ENCODE data around the gene LRP3.

LRP3 gene

DNA sequence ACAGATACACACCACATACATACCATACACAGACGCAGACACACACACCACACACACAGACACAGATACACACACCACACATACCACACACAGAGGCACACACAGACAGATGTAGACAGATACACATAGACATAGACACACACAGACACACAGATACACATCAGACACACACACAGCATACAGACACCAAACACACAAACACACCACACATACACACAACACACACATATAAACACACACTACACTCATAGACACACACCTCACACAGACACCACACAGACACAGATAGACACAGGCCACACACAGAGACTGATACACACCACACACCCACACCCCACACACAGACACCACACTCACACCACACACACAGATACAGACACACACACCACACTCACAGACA is 56.4 kb downstream of the LRP3 start:
- no peak for DNase-seq (ENCODE audit: extremely low spot score)
- ChIA-PET POLR2A (no interaction called here), CTCF (no interaction called here)
- TF ChIP-seq HDGF (IDR thresholded peaks at IDR 0.05; ENCODE audit: borderline replicate concordance) (no peak), CTBP1 (IDR thresholded peaks at IDR 0.05; ENCODE audit: borderline replicate concordance) (0 out of 2 replicates have a peak, but pooled peaks have one; percentile 2)

DNA sequence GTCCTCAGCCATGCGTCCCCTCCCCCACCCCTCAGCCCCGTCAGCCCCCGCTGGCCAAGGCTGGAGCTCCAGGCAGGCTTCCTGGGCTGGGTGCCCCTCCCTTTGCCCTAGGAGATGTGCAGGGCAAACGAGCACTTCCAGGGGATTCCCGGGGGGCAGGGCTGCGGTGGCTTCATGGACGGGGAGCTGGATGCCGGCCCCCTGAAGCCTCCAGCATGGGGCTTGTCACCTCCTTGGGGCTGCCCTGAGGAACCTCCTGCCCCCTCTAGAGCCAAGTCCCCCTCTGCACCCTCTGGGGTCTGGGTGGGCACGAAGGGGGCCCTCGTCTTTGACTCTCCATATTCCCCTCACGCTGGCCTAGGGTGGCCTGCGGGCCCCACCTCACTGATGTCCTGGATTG is 56.9 kb downstream of the LRP3 start:
- CTCF ChIA-PET, result no interaction called here
- TF ChIP-seq SUZ12 (IDR thresholded peaks at IDR 0.05) (no peak), LEF1 (IDR thresholded peaks at IDR 0.05; ENCODE audit: borderline replicate concordance) (no peak), BHLHE40 (IDR thresholded peaks at IDR 0.05; ENCODE audit: borderline replicate concordance) (no peak), TARDBP (IDR thresholded peaks at IDR 0.05) (no peak), ZNF384 (IDR thresholded peaks at IDR 0.05) (no peak), NFRKB (IDR thresholded peaks at IDR 0.05) (no peak), CTBP1 (IDR thresholded peaks at IDR 0.05; ENCODE audit: borderline replicate concordance) (no peak), FOXK2 (IDR thresholded peaks at IDR 0.05) (no peak), HDGF (IDR thresholded peaks at IDR 0.05; ENCODE audit: borderline replicate concordance) (no peak), FOXM1 (IDR thresholded peaks at IDR 0.05; ENCODE audit: borderline replicate concordance) (no peak), ARNT (IDR thresholded peaks at IDR 0.05) (no peak), L3MBTL2 (conservative IDR thresholded peaks at IDR 0.05) (no peak), FOXA1 (IDR thresholded peaks at IDR 0.05) (no peak), SP1 (IDR thresholded peaks at IDR 0.05) (no peak), ELF4 (IDR thresholded peaks at IDR 0.05) (no peak)
- TF ChIP-seq, protein P1, sequence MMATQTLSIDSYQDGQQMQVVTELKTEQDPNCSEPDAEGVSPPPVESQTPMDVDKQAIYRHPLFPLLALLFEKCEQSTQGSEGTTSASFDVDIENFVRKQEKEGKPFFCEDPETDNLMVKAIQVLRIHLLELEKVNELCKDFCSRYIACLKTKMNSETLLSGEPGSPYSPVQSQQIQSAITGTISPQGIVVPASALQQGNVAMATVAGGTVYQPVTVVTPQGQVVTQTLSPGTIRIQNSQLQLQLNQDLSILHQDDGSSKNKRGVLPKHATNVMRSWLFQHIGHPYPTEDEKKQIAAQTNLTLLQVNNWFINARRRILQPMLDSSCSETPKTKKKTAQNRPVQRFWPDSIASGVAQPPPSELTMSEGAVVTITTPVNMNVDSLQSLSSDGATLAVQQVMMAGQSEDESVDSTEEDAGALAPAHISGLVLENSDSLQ (IDR thresholded peaks at IDR 0.05), result no peak
- no peak for DNase-seq (ENCODE audit: extremely low spot score)
- POLR2A ChIA-PET, result no interaction called here

DNA sequence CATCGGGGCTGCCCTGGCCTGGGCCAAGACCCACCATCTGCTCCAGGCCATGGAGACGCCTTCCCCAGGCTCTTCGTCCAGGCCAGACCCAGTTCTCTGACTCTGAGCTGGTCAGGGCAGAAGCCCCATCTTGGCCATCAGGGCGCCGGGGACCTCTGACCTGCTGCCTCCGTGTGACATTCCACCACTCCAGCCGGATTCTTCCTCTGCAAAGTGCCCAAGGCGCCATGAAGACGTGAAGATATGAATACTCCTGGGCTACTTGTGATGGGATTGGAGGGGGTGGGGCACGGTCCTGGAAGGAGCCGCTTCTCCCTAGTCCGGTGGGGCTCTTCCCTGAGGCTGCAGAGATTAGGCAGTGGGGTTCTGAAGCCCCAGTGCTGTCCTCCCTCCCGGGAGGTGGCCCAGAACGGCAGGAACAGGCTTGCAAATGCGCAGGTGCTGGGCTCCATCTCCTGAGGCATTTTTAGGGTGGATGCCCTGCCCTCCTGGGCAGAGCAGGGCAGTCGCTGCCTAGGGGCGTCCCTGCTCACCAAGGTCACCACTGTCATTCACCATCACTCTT is 57.5 kb downstream of the LRP3 start:
- no peak for TF ChIP-seq SP1 (IDR thresholded peaks at IDR 0.05)
- no peak for TF ChIP-seq ARNT (IDR thresholded peaks at IDR 0.05)
- no peak for DNase-seq (ENCODE audit: extremely low spot score)
- CTCF ChIA-PET, result no interaction called here
- POLR2A ChIA-PET, result no interaction called here

DNA sequence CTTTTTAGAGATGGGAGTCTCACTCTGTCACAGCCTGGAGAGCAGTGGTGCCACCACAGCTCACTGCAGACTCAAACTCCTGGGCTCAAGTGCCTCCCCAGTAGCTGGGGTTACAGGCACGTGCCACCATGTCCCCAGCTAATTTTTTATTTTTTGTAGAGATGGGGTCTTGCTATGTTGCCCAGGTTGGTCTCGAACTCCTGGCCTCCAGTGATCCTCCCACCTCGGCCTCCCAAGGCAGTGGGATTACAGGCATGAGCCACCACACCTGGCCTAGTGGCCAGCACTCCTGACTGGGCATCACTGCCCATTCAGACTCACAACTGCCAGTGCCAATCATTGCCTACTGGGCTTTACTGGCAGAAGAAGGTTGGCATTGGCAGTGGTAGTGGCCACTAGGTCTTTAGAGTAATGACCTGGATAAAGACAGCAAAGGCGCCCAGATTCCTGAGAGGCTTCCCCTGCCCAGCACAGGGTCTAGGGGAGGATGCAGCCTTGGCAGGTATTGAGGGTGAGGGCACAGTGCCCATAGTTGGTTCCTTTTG is 58.4 kb downstream of the LRP3 start:
- CTCF ChIA-PET, result no interaction called here
- TF ChIP-seq L3MBTL2 (conservative IDR thresholded peaks at IDR 0.05) (no peak), LEF1 (IDR thresholded peaks at IDR 0.05; ENCODE audit: borderline replicate concordance) (no peak), TARDBP (IDR thresholded peaks at IDR 0.05) (no peak), NFRKB (IDR thresholded peaks at IDR 0.05) (no peak), FOXM1 (IDR thresholded peaks at IDR 0.05; ENCODE audit: borderline replicate concordance) (no peak), ELF4 (IDR thresholded peaks at IDR 0.05) (no peak), SP1 (IDR thresholded peaks at IDR 0.05) (no peak), FOXK2 (IDR thresholded peaks at IDR 0.05) (no peak), CTBP1 (IDR thresholded peaks at IDR 0.05; ENCODE audit: borderline replicate concordance) (no peak), BHLHE40 (IDR thresholded peaks at IDR 0.05; ENCODE audit: borderline replicate concordance) (no peak), ZNF384 (IDR thresholded peaks at IDR 0.05) (no peak)
- TF ChIP-seq, protein P1 (IDR thresholded peaks at IDR 0.05), result no peak
- POLR2A ChIA-PET, result no interaction called here

DNA sequence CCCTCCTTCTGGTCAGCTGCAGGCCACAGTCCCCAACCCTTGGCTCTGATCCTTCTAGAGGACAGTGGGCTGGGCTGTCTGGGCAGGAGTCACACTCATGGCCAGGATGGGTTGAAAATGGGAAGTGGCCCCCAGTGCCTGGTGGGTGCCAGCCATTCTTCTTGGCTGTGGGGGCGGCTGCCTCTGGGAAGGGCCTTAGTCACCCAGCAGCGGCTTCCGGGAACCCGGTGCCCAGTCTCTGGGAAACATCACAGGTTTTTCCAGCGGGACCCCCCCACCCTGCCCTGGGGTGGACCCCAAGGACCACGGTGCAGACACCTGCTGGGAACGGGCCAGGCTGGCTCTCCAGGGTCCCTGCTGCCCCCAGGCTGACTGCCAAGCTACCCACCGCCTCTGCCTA is 58.8 kb downstream of the LRP3 start:
- ChIA-PET POLR2A (no interaction called here), CTCF (no interaction called here)
- TF ChIP-seq FOXK2 (IDR thresholded peaks at IDR 0.05), result no peak
- no peak for TF ChIP-seq BHLHE40 (IDR thresholded peaks at IDR 0.05; ENCODE audit: borderline replicate concordance)
- no peak for TF ChIP-seq HDGF (IDR thresholded peaks at IDR 0.05; ENCODE audit: borderline replicate concordance)
- TF ChIP-seq SUZ12 (IDR thresholded peaks at IDR 0.05), result no peak
- TF ChIP-seq ARNT (IDR thresholded peaks at IDR 0.05), result no peak
- TF ChIP-seq SP1 (IDR thresholded peaks at IDR 0.05), result no peak
- TF ChIP-seq CTBP1 (IDR thresholded peaks at IDR 0.05; ENCODE audit: borderline replicate concordance), result no peak
- TF ChIP-seq, protein P1 (IDR thresholded peaks at IDR 0.05), result no peak
- TF ChIP-seq L3MBTL2 (conservative IDR thresholded peaks at IDR 0.05), result no peak
- no peak for TF ChIP-seq FOXA1 (IDR thresholded peaks at IDR 0.05)
- TF ChIP-seq FOXM1 (IDR thresholded peaks at IDR 0.05; ENCODE audit: borderline replicate concordance), result no peak
- TF ChIP-seq ZNF384 (IDR thresholded peaks at IDR 0.05), result no peak
- TF ChIP-seq LEF1 (IDR thresholded peaks at IDR 0.05; ENCODE audit: borderline replicate concordance), result no peak
- no peak for TF ChIP-seq ELF4 (IDR thresholded peaks at IDR 0.05)
- no peak for TF ChIP-seq NFRKB (IDR thresholded peaks at IDR 0.05)
- no peak for TF ChIP-seq TARDBP (IDR thresholded peaks at IDR 0.05)
- no peak for DNase-seq (ENCODE audit: extremely low spot score)

More for the DNA sequence above, 58.4 kb downstream of the LRP3 start:
- DNase-seq (ENCODE audit: extremely low spot score), result no peak

DNA sequence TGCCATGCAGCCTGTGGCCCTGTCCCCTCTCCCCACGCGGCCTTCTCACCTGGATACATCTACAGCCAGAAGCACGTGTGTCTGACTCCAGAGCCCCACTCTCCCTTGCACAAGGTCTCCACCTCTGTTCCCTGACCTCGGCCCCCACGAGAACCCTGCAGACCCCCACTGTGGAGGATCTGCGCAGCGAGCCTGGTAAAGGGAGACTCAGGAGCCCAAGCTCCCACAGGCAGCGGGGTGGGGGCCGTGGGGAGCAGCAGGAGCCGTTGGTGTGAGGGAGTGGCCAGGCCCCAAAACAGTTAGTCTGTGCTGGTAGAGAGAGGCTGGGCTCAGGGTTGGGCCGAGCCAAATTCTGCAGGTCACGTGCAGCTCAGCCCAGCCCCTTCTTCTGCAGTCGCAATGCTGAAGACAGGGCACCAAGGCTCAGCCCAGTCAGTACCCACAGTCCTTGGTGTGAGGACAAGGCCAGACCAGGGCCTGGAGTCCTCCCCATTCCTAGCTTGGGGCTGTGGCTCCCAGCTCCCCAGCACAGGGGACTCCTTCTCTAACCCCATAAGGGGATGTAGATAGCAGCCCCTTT is 60.2 kb downstream of the LRP3 start:
- ChIA-PET POLR2A (no interaction called here), CTCF (no interaction called here)
- no peak for DNase-seq (ENCODE audit: extremely low spot score)
- TF ChIP-seq SP1 (IDR thresholded peaks at IDR 0.05) (no peak), CTBP1 (IDR thresholded peaks at IDR 0.05; ENCODE audit: borderline replicate concordance) (no peak), ZNF384 (IDR thresholded peaks at IDR 0.05) (no peak), ARNT (IDR thresholded peaks at IDR 0.05) (no peak), ELF4 (IDR thresholded peaks at IDR 0.05) (no peak)
- TF ChIP-seq, protein P1 (IDR thresholded peaks at IDR 0.05), result no peak

Data from HEK293T (cell line).